Measurements from ENCODE around the gene CYB5R4. TPM values are rescaled to one million over a fixed set of nuclear protein-coding genes. Genes with fewer than 3 reads are reported as not detected.

The CYB5R4 gene
- polyA plus RNA-seq, 2 of the 4 experiments (the other 2 are of a cell fraction), result 21.3 to 25.5 TPM

DNA sequence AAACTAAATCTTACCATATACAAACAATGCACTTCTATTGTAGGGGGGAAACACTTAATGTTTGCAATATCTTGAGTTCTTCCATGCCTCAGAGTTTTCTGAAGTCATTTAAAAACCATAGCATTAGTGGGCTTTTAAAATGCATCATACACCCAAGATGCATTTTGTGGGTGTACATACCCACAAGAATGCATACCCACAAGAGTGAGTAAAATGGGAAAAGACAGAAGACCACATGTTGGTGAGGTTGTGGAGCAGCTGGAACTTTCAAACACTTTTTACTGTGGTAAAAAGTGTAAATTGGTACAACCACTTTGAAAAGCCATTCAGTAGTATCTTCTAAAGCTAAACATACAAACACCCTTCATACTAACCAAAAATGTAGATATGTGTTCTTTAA lies 57.5 kb downstream of the CYB5R4 start:
- H3K4me1 ChIP-seq, result no peaks in the 10 kb centered on the region
- DNase-seq (ENCODE audit: low read depth in 1 of 2, low spot score in 1 of 2) (no peak), FAIRE-seq (no peak), ATAC-seq (no peak)
- ChIA-PET CTCF (no interaction called here), POLR2A (no interaction called here)
- no peaks in the 10 kb centered on the region for H3K9me3 ChIP-seq
- no peak overlapping the region for H3K4me2 ChIP-seq
- no peak overlapping the region for H3K4me3 ChIP-seq
- no peak overlapping the region for H3K27ac ChIP-seq
- TF ChIP-seq, protein P1, sequence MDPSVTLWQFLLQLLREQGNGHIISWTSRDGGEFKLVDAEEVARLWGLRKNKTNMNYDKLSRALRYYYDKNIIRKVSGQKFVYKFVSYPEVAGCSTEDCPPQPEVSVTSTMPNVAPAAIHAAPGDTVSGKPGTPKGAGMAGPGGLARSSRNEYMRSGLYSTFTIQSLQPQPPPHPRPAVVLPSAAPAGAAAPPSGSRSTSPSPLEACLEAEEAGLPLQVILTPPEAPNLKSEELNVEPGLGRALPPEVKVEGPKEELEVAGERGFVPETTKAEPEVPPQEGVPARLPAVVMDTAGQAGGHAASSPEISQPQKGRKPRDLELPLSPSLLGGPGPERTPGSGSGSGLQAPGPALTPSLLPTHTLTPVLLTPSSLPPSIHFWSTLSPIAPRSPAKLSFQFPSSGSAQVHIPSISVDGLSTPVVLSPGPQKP (IDR thresholded peaks at IDR 0.05; ENCODE audit: low read depth, low read length), result no peak
- TF ChIP-seq ZC3H11A (IDR thresholded peaks at IDR 0.05), result no peak
- TF ChIP-seq HES2 (IDR thresholded peaks at IDR 0.05), result no peak
- no peak for TF ChIP-seq BHLHE40 (IDR thresholded peaks at IDR 0.05; ENCODE audit: low read depth, low read length)
- no peak for TF ChIP-seq EHMT2 (IDR thresholded peaks at IDR 0.05; ENCODE audit: low read depth)
- TF ChIP-seq ZFP36 (IDR thresholded peaks at IDR 0.05; ENCODE audit: borderline replicate concordance, partially characterized antibody), result no peak
- TF ChIP-seq SREBF2 (IDR thresholded peaks at IDR 0.05), result no peak
- no peak for TF ChIP-seq FOXS1 (CRISPR knock-in tag; IDR thresholded peaks at IDR 0.05)
- TF ChIP-seq NPAS2 (CRISPR knock-in tag; IDR thresholded peaks at IDR 0.05; ENCODE audit: borderline replicate concordance), result no peak
- TF ChIP-seq, protein P2, sequence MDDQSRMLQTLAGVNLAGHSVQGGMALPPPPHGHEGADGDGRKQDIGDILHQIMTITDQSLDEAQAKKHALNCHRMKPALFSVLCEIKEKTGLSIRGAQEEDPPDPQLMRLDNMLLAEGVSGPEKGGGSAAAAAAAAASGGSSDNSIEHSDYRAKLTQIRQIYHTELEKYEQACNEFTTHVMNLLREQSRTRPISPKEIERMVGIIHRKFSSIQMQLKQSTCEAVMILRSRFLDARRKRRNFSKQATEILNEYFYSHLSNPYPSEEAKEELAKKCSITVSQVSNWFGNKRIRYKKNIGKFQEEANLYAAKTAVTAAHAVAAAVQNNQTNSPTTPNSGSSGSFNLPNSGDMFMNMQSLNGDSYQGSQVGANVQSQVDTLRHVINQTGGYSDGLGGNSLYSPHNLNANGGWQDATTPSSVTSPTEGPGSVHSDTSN (IDR thresholded peaks at IDR 0.05), result no peak
- no peak for TF ChIP-seq CBX8 (IDR thresholded peaks at IDR 0.05)
- TF ChIP-seq GATA3 (IDR thresholded peaks at IDR 0.05; ENCODE audit: borderline replicate concordance), result no peak
- TF ChIP-seq HOXB13 (CRISPR knock-in tag; IDR thresholded peaks at IDR 0.05; ENCODE audit: low read depth), result no peak

DNA sequence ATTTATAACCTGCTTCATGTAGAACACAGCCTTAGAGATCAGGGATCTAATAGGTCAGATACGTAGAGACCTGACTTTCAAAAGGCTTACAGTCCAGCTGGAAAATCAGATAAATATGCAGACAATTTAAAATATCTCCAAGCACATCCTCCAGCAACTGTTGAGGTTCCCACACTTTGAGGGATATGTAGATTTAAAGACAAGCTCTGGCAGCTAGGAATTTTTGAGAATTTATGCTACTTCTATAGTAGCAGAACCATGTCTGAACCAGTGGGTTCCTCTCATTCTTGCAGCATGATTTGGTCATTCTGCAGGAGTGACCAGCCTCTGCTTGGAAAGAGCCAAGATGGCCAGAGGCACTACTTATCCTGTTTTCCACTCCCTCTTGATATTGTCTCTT lies 60.5 kb downstream of the CYB5R4 start:
- no peak for FAIRE-seq
- H3K27ac ChIP-seq, result no peak overlapping the region
- no peaks in the 10 kb centered on the region for H3K4me1 ChIP-seq
- DNase-seq (ENCODE audit: low read depth in 1 of 2, low spot score in 1 of 2), result no peak
- TF ChIP-seq EHF (CRISPR knock-in tag; IDR thresholded peaks at IDR 0.05) (no peak), KDM5A (IDR thresholded peaks at IDR 0.05) (no peak), PHF8 (IDR thresholded peaks at IDR 0.05; ENCODE audit: borderline replicate concordance, low read depth) (no peak), CHD2 (IDR thresholded peaks at IDR 0.05; ENCODE audit: low read length, partially characterized antibody) (no peak), HEYL (CRISPR knock-in tag; IDR thresholded peaks at IDR 0.05) (no peak), RARB (CRISPR knock-in tag; IDR thresholded peaks at IDR 0.05) (no peak), ZFP36 (IDR thresholded peaks at IDR 0.05; ENCODE audit: borderline replicate concordance, partially characterized antibody) (no peak), FOXS1 (CRISPR knock-in tag; IDR thresholded peaks at IDR 0.05) (no peak), SMC3 (IDR thresholded peaks at IDR 0.05) (no peak), CTCF (IDR thresholded peaks at IDR 0.05) (no peak), POLR2AphosphoS2 (conservative IDR thresholded peaks at IDR 0.05; ENCODE audit: low read length) (no peak), HES2 (IDR thresholded peaks at IDR 0.05) (no peak), ZC3H11A (IDR thresholded peaks at IDR 0.05) (no peak), NR3C1 (IDR thresholded peaks at IDR 0.05) (no peak), CEBPB (IDR thresholded peaks at IDR 0.05) (no peak), POLR2A (IDR thresholded peaks at IDR 0.05; ENCODE audit: low read length) (no peak), REST (IDR thresholded peaks at IDR 0.05) (no peak)
- no peaks in the 10 kb centered on the region for H3K9me3 ChIP-seq
- WGBS (ENCODE audit: missing lambda C conversion rate), result 94% methylated on average over 1 of the region's 1 CpG
- H3K4me3 ChIP-seq, result no peak overlapping the region
- no peak for ATAC-seq
- ChIA-PET CTCF (no interaction called here), POLR2A (no interaction called here)
- H3K4me2 ChIP-seq, result no peak overlapping the region
